Measurements from ENCODE around the gene SPATA20. TPM values are rescaled to one million over a fixed set of nuclear protein-coding genes. Genes with fewer than 3 reads are reported as not detected.

SPATA20 gene
- total RNA-seq, 1 experiment from 2014 or later, result 24.6 TPM

DNA sequence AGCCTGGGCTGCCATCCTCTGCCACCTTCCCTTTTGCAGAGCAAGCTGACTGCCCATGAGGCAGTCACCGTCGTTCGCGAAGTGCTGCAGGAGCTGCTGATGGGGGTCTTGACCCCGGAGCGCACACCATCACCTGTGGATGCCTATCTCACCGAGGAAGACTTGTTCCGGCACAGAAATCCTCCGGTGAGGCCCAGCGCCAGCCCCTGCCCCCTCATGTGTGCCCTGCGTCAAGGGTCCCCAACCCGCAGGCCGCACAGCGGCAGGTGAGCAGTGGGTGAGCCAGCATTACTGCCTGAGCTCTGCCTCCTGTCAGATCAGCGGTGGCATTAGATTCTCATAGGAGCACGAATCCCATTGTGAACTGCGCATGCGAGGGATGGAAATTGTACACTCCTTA is 22.1 kb upstream of the SPATA20 start:
- POLR2A ChIA-PET, result no interaction called here
- ATAC-seq (no peak), DNase-seq (ENCODE audit: low spot score) (no peak)
- H3K27me3 Mint-ChIP-seq (ENCODE audit: low read depth), result no peaks in the 10 kb centered on the region; the same call in none of the 2 replicates
- 0 out of 2 replicates have a peak, but pooled peaks cover 3% of the 10 kb centered on the region for H3K4me1 Mint-ChIP-seq
- H3K4me3 Mint-ChIP-seq, result no peak overlapping the region
- TF ChIP-seq EMX1 (CRISPR knock-in tag; IDR thresholded peaks at IDR 0.05), result no peak
- TF ChIP-seq, protein P1, sequence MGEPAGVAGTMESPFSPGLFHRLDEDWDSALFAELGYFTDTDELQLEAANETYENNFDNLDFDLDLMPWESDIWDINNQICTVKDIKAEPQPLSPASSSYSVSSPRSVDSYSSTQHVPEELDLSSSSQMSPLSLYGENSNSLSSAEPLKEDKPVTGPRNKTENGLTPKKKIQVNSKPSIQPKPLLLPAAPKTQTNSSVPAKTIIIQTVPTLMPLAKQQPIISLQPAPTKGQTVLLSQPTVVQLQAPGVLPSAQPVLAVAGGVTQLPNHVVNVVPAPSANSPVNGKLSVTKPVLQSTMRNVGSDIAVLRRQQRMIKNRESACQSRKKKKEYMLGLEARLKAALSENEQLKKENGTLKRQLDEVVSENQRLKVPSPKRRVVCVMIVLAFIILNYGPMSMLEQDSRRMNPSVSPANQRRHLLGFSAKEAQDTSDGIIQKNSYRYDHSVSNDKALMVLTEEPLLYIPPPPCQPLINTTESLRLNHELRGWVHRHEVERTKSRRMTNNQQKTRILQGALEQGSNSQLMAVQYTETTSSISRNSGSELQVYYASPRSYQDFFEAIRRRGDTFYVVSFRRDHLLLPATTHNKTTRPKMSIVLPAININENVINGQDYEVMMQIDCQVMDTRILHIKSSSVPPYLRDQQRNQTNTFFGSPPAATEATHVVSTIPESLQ (CRISPR knock-in tag; IDR thresholded peaks at IDR 0.05), result no peak
- no peak for TF ChIP-seq FOXK1 (CRISPR knock-in tag; IDR thresholded peaks at IDR 0.05)
- TF ChIP-seq, protein P2, sequence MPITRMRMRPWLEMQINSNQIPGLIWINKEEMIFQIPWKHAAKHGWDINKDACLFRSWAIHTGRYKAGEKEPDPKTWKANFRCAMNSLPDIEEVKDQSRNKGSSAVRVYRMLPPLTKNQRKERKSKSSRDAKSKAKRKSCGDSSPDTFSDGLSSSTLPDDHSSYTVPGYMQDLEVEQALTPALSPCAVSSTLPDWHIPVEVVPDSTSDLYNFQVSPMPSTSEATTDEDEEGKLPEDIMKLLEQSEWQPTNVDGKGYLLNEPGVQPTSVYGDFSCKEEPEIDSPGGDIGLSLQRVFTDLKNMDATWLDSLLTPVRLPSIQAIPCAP (CRISPR knock-in tag; IDR thresholded peaks at IDR 0.05), result no peak
- TF ChIP-seq, protein P3, sequence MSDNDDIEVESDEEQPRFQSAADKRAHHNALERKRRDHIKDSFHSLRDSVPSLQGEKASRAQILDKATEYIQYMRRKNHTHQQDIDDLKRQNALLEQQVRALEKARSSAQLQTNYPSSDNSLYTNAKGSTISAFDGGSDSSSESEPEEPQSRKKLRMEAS (CRISPR knock-in tag; IDR thresholded peaks at IDR 0.05), result no peak
- no peak for TF ChIP-seq PRRX2 (CRISPR knock-in tag; IDR thresholded peaks at IDR 0.05)
- no peak for TF ChIP-seq GTF2I (CRISPR knock-in tag; conservative IDR thresholded peaks at IDR 0.05)
- TF ChIP-seq GABPB1 (CRISPR knock-in tag; IDR thresholded peaks at IDR 0.05), result no peak
- TF ChIP-seq FOXJ3 (CRISPR knock-in tag; IDR thresholded peaks at IDR 0.05; ENCODE audit: borderline replicate concordance), result no peak
- TF ChIP-seq ZNF232 (CRISPR knock-in tag; IDR thresholded peaks at IDR 0.05), result no peak
- no peak for TF ChIP-seq NR2C2 (CRISPR knock-in tag; IDR thresholded peaks at IDR 0.05)
- H3K36me3 Mint-ChIP-seq, result no peaks in the 10 kb centered on the region
- no peak overlapping the region for H3K27ac Mint-ChIP-seq
- CTCF ChIA-PET, result interaction anchor here (0.6 kb wide), 1 partner anchor 32 kb away, joined by 4 read pairs; no protein-coding TSS in a partner anchor
- no peaks in the 10 kb centered on the region for H3K9me3 Mint-ChIP-seq

DNA sequence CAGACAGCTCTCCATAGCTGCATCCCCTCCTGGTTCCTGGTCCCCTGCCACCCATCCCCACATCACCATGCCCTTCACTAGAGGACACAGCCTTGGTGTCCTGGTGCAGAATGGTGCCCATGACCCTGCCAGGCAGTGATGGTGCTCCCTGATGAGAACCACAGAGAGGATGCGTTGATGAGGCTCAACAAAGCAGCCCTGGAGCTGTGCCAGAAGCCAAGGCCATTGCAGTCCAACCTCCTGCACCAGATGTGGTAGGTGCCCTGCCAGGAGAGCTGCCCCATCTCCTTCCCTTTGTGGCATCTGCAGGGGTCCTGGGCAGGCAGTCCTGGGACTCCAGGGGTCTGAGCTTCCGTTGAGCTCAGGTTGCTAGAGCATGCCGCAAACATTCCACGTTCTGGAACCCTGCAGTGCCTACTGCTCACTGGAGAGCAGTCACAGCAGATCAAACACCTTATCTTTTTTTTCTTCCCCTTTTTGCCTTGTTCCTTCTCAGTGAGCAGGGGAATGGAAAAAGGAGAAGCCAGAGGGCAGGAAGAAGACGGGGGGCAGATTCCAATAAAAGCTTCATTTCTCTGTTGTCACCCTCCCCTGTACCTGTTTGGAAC is 19.7 kb upstream of the SPATA20 start:
- no peak for ATAC-seq
- POLR2A ChIA-PET, result no interaction called here
- Mint-ChIP-seq H3K36me3 (no peaks in the 10 kb centered on the region), H3K4me1 (peaks cover 15% of the 10 kb centered on the region), H3K27ac (no peak overlapping the region), H3K9me3 (no peaks in the 10 kb centered on the region), H3K27me3 (ENCODE audit: low read depth) (peaks cover 10% of the 10 kb centered on the region), H3K4me3 (no peak overlapping the region)
- peak; percentile 86 for TF ChIP-seq ZNF423 (CRISPR knock-in tag; IDR thresholded peaks at IDR 0.05)
- TF ChIP-seq ELF4 (CRISPR knock-in tag; IDR thresholded peaks at IDR 0.05; ENCODE audit: low read depth), result no peak
- CTCF ChIA-PET, result interaction anchor here (0.6 to 2.0 kb wide), 4 partner anchors 10 to 99 kb away, joined by 3 to 7 read pairs (median 3); no protein-coding TSS in a partner anchor
- no peak for DNase-seq (ENCODE audit: low spot score)

DNA sequence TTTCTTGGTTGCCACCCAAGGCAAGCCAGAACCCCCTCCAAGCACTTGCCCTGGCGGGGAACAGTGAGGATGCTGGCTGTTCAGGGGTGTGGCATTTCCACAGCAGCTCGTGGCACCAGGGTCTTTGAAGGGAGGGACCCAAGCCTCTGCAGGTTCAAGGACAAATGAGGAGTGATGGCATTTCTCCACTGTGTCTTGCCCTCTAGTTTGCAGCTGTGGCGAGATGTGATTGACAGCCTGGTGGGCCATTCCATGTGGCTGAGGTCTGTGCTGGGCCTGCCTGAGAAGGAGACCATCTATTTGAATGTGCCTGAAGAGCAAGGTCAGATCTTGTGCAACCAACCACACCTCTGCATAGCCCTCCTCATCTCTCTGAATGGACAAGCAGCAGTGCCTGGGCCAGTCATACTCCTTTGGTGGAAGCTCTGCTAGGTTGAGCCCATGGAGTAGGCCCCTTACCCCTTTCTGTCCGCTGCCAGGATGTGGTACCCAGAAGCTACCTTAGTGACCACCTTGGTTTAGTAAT is 19.0 kb upstream of the SPATA20 start:
- ChIA-PET POLR2A (no interaction called here), CTCF (interaction anchor here (1.8 to 2.0 kb wide), 2 partner anchors 23 to 98 kb away, joined by 3 to 7 read pairs; no protein-coding TSS in a partner anchor)
- TF ChIP-seq, protein P4, sequence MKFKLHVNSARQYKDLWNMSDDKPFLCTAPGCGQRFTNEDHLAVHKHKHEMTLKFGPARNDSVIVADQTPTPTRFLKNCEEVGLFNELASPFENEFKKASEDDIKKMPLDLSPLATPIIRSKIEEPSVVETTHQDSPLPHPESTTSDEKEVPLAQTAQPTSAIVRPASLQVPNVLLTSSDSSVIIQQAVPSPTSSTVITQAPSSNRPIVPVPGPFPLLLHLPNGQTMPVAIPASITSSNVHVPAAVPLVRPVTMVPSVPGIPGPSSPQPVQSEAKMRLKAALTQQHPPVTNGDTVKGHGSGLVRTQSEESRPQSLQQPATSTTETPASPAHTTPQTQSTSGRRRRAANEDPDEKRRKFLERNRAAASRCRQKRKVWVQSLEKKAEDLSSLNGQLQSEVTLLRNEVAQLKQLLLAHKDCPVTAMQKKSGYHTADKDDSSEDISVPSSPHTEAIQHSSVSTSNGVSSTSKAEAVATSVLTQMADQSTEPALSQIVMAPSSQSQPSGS (CRISPR knock-in tag; IDR thresholded peaks at IDR 0.05; ENCODE audit: borderline replicate concordance, low read depth), result no peak
- TF ChIP-seq CBFB (CRISPR knock-in tag; IDR thresholded peaks at IDR 0.05; ENCODE audit: low read depth), result no peak
- TF ChIP-seq, protein P5, sequence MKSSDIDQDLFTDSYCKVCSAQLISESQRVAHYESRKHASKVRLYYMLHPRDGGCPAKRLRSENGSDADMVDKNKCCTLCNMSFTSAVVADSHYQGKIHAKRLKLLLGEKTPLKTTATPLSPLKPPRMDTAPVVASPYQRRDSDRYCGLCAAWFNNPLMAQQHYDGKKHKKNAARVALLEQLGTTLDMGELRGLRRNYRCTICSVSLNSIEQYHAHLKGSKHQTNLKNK (CRISPR knock-in tag; IDR thresholded peaks at IDR 0.05), result no peak
- H3K27me3 Mint-ChIP-seq (ENCODE audit: low read depth), result peaks cover 13% of the 10 kb centered on the region
- no peak overlapping the region for H3K27ac Mint-ChIP-seq
- no peak for DNase-seq (ENCODE audit: low spot score)
- no peaks in the 10 kb centered on the region for H3K9me3 Mint-ChIP-seq
- no peak overlapping the region for H3K4me3 Mint-ChIP-seq
- no peak for ATAC-seq
- peaks cover 18% of the 10 kb centered on the region for H3K4me1 Mint-ChIP-seq
- no peaks in the 10 kb centered on the region for H3K36me3 Mint-ChIP-seq
